AG04449 (cell line): ENCODE measurements around the gene WDR17.
"Not testable (repeated sequence)": the region's sequence is repeated elsewhere in the genome, so short reads cannot be mapped to it uniquely, and the experiment has no call there.

ENCODE experiments used
- CTCF ChIA-PET: fragments of 350-600 bp; formaldehyde crosslinking; extraction: SDS; loops from one replicate; lab custom pipeline; 2021; ENCODE audit warnings: antibody characterized with exemption; lab: Yijun Ruan, JAX
- POLR2A ChIA-PET: fragments of 400-600, 350-600 bp; formaldehyde crosslinking; extraction: SDS; loops from one replicate; lab custom pipeline; 2020; ENCODE audit warnings: antibody characterized with exemption, inconsistent platforms; lab: Yijun Ruan, JAX
- DNase-seq: peaks from one replicate; pipeline ENCODE4 v3.0.0-alpha.2; 2010; ENCODE audit warnings: low read depth, low spot score
- H3K4me3 ChIP-seq: 2 replicates; pipeline ENCODE4 v1.5.1; 2011; ENCODE audit warnings: low read depth, mild to moderate bottlenecking, control low read depth, low read length
- CTCF ChIP-seq: IDR thresholded peaks from one replicate; pipeline ENCODE4 v1.5.1; 2011; ENCODE audit warnings: mild to moderate bottlenecking, moderate library complexity, low read length, control low read depth, inconsistent platforms; ENCODE audit not compliant: insufficient read depth; ENCODE audit errors: missing control alignments

WDR17 gene

GRCh38 chr4:176210579-176211296 is 145.1 kb downstream of the WDR17 start:
- POLR2A ChIA-PET: no interaction called here
- CTCF ChIA-PET: interaction anchor here (0.7 kb wide), 1 partner anchor 254 kb away, joined by 3 read pairs; no protein-coding TSS in a partner anchor
- no peak overlapping the region for H3K4me3 ChIP-seq
- TF ChIP-seq CTCF: no peak
- no peak for DNase-seq

- POLR2A ChIA-PET: not testable (repeated sequence)
Observed at GRCh38 chr4:176212351-176212750, 146.7 kb downstream of the WDR17 start.

GRCh38 chr4:176217510-176217909 is 151.9 kb downstream of the WDR17 start:
- DNase-seq: no peak
- H3K4me3 ChIP-seq: no peak overlapping the region
- ChIA-PET POLR2A (no interaction called here), CTCF (interaction anchor here (0.9 kb wide), 1 partner anchor 10 kb away, joined by 4 read pairs; no protein-coding TSS in a partner anchor)
- no peak for TF ChIP-seq CTCF

More at GRCh38 chr4:176212351-176212750, 146.7 kb downstream of the WDR17 start:
- CTCF ChIA-PET, H3K4me3 ChIP-seq, DNase-seq: not testable (repeated sequence)

GRCh38 chr4:176222149-176222548 is 156.5 kb downstream of the WDR17 start:
- no peak overlapping the region for H3K4me3 ChIP-seq
- ChIA-PET POLR2A (no interaction called here), CTCF (no interaction called here)
- TF ChIP-seq CTCF: no peak
- no peak for DNase-seq

GRCh38 chr4:176223561-176223960 is 157.9 kb downstream of the WDR17 start:
- POLR2A ChIA-PET: no interaction called here
- DNase-seq: no peak
- no peak for TF ChIP-seq CTCF
- CTCF ChIA-PET: no interaction called here
- no peak overlapping the region for H3K4me3 ChIP-seq

GRCh38 chr4:176226736-176227135 is 161.1 kb downstream of the WDR17 start:
- no peak for TF ChIP-seq CTCF
- CTCF ChIA-PET: no interaction called here
- no peak overlapping the region for H3K4me3 ChIP-seq
- DNase-seq: no peak
- POLR2A ChIA-PET: no interaction called here

GRCh38 chr4:176229645-176230044 is 164.0 kb downstream of the WDR17 start:
- no peak for DNase-seq
- no peak for TF ChIP-seq CTCF
- no peak overlapping the region for H3K4me3 ChIP-seq
- CTCF ChIA-PET: interaction anchor here (1.1 kb wide), 1 partner anchor 8 kb away, joined by 3 read pairs; no protein-coding TSS in a partner anchor
- POLR2A ChIA-PET: no interaction called here
